A673 (cell line): ENCODE measurements around the gene SDSL. TPM values are rescaled to one million over a fixed set of nuclear protein-coding genes. Genes with fewer than 3 reads are reported as not detected.

Source experiments
- BruUV-seq: library from RNA; stranded (reverse); fragments of 400-500 nt; replicated peaks from 2 replicates; lab custom pipeline; 2021; lab: Mats Ljungman, UMichigan
- CTCF ChIA-PET: fragments of 300-600 bp; sonication (Branson Sonifier 250); formaldehyde crosslinking; loops from one replicate; lab custom pipeline; 2022; ENCODE audit warnings: antibody characterized with exemption; lab: Charles Lee
- POLR2A ChIA-PET: fragments of 300-600 bp; sonication (Branson Sonifier 250); formaldehyde crosslinking; loops from one replicate; lab custom pipeline; 2022; ENCODE audit warnings: antibody characterized with exemption; ENCODE audit not compliant: low non-redundant PET; lab: Charles Lee
- DNase-seq: peaks from one replicate; pipeline ENCODE4 v3.0.0-alpha.2; 2015; ENCODE audit warnings: low spot score
- H3K27ac ChIP-seq: fragments of 200-600 bp; sonication (generic); 2 replicates; pipeline ENCODE4 v1.5.1; 2016; ENCODE audit warnings: mixed run types, low read depth, mild to moderate bottlenecking, mixed read lengths, antibody characterized with exemption, low read length; ENCODE audit not compliant: poor library complexity, severe bottlenecking
- H3K27me3 ChIP-seq: fragments of 200-600 bp; sonication (generic); replicated peaks from 2 replicates; pipeline ENCODE4 v1.6.1; 2017; ENCODE audit warnings: mixed run types, low read depth, mild to moderate bottlenecking, mixed read lengths, antibody characterized with exemption, low read length; ENCODE audit not compliant: insufficient read depth, poor library complexity
- H3K36me3 ChIP-seq: fragments of 200-600 bp; sonication (generic); 2 replicates; pipeline ENCODE4 v1.6.1; 2016; ENCODE audit warnings: mixed run types, mild to moderate bottlenecking, mixed read lengths, antibody characterized with exemption, low read length; ENCODE audit not compliant: insufficient read depth, poor library complexity, severe bottlenecking
- H3K4me1 ChIP-seq: fragments of 200-600 bp; sonication (generic); 2 replicates; pipeline ENCODE4 v1.6.1; 2017; ENCODE audit warnings: mixed run types, mild to moderate bottlenecking, mixed read lengths, antibody characterized with exemption, low read length; ENCODE audit not compliant: insufficient read depth, poor library complexity, severe bottlenecking
- H3K4me3 ChIP-seq: fragments of 200-600 bp; sonication (generic); 2 replicates; pipeline ENCODE4 v1.5.1; 2016; ENCODE audit warnings: low read depth, mixed run types, mild to moderate bottlenecking, mixed read lengths, low read length; ENCODE audit not compliant: poor library complexity, severe bottlenecking
- H3K9me3 ChIP-seq: fragments of 200-600 bp; sonication (generic); 2 replicates; pipeline ENCODE4 v1.6.1; 2016; ENCODE audit warnings: mixed run types, low read depth, mild to moderate bottlenecking, mixed read lengths, antibody characterized with exemption, low read length; ENCODE audit not compliant: poor library complexity, severe bottlenecking
- EZH2 ChIP-seq: fragments of 200-600 bp; sonication (generic); IDR thresholded peaks from 2 replicates; pipeline ENCODE4 v1.6.1; 2017; ENCODE audit warnings: borderline replicate concordance, low read depth, mild to moderate bottlenecking, mixed read lengths, antibody characterized with exemption, low read length; ENCODE audit not compliant: poor library complexity, severe bottlenecking
- intact Hi-C: fragments of 100-400 bp; cut with micrococcal nuclease; formaldehyde crosslinking; loops from one replicate; pipeline ENCODE4 v1.10.0; 2022; ENCODE audit not compliant: unreplicated experiment
- total RNA-seq: library from RNA; stranded (reverse); gene quantifications from 2 replicates; pipeline ENCODE4 v1.2.3, GENCODE V29; 2021
- TF ChIP-seq, protein P1 (sequence below): fragments of 300-800, 200-600 bp; sonication (generic); conservative IDR thresholded peaks from 2 replicates; pipeline ENCODE4 v1.5.1; 2017; ENCODE audit warnings: low read depth, mild to moderate bottlenecking, antibody characterized with exemption, low read length, moderate library complexity, mixed read lengths

Gene SDSL
- total RNA-seq, 1 experiment from 2014 or later: 0.37 TPM

DNA sequence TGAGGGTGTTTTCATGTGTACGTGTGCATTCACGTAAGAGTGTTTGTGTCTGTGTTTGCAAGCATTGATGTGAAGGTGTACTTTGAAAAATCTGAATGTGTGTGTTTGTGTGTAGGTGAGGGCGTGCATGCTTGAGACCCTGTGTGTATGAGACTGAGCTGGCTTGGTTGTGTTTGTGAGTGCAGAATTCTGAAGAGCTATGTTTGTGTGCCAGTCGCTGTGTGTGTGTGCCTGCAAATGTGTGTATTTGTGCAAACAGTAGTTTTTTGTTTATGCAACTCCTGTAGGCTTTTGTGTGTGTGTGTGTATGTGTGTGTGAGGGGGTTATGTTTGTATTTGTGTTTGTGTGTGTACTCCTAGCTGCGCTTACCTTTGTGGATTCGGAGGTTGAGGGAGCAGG is 51.2 kb downstream of the SDSL start:
- ChIA-PET POLR2A (no interaction called here), CTCF (no interaction called here)
- BruUV-seq: no TSS peak
- Histone ChIP-seq H3K36me3 (no peaks in the 10 kb centered on the region), H3K27me3 (peaks cover 97% of the 10 kb centered on the region), H3K27ac (no peak overlapping the region), H3K9me3 (no peaks in the 10 kb centered on the region), H3K4me1 (no peaks in the 10 kb centered on the region), H3K4me3 (no peak overlapping the region)
- intact Hi-C loops: no loop called here
- TF ChIP-seq, protein P1, sequence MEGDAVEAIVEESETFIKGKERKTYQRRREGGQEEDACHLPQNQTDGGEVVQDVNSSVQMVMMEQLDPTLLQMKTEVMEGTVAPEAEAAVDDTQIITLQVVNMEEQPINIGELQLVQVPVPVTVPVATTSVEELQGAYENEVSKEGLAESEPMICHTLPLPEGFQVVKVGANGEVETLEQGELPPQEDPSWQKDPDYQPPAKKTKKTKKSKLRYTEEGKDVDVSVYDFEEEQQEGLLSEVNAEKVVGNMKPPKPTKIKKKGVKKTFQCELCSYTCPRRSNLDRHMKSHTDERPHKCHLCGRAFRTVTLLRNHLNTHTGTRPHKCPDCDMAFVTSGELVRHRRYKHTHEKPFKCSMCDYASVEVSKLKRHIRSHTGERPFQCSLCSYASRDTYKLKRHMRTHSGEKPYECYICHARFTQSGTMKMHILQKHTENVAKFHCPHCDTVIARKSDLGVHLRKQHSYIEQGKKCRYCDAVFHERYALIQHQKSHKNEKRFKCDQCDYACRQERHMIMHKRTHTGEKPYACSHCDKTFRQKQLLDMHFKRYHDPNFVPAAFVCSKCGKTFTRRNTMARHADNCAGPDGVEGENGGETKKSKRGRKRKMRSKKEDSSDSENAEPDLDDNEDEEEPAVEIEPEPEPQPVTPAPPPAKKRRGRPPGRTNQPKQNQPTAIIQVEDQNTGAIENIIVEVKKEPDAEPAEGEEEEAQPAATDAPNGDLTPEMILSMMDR: no peak
- no peak for TF ChIP-seq EZH2
- DNase-seq: no peak

DNA sequence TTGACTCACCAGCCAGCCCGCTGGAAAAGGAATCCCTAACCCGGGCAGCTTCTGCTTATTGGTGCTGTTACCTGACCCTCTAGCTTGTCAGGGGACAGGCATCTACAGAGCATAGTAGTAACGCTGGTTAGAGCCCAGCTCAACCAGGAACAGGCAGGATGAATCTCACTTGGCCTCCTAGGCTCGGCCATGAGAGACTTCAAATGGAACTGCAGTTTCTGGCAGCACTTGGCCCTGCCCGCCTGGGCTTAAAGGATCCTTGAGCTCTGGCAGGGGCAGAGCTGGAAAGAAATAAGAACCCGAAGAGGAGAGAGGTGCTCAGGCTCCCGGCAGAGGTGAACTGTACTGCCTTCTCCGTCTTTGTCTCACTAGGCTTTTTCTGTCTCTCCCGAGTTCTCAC is 51.8 kb downstream of the SDSL start:
- POLR2A ChIA-PET: no interaction called here
- intact Hi-C loops: no loop called here
- Histone ChIP-seq H3K36me3 (no peaks in the 10 kb centered on the region), H3K9me3 (no peaks in the 10 kb centered on the region), H3K27me3 (peaks cover 97% of the 10 kb centered on the region), H3K4me1 (no peaks in the 10 kb centered on the region), H3K4me3 (no peak overlapping the region), H3K27ac (no peak overlapping the region)
- DNase-seq: no peak
- CTCF ChIA-PET: no interaction called here
- no TSS peak for BruUV-seq
- TF ChIP-seq, protein P1: no peak
- no peak for TF ChIP-seq EZH2

DNA sequence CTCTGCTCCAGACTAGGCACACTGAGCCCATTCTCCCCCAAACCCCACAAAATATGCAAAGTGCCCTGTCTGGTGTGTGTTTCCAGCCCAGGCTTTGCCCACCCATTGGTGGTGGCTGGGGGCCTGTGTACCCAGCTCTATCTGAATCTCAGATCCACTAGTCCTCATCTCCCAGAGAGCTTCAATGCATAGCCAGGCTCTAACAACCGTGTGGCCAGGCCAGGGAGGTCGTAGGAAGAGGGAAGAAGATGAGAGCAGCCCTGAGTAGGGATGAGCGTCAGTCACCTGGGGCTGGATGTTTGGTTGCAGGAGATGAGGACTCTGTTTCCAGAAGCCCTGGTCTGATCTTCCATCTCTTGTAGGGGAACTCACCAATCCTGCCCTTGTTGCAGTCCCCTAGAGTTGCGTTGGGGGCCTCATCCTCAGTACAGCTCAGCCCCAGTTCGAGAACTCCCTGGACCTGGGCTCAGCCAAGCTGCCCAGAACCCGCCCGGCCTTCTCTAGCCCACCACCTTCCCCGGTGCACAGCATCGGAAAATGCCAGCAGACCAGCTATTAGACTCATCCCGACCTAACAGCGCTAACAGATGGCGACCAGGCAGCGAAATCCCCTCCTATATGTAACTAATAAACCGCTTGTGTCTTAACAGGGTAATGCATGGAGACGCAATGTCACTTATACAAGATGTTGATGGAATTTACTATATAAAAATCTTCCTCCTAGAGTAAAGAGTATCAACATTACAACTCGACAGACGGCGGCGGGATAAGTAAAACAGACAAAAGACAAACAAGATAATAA is 52.7 kb downstream of the SDSL start:
- DNase-seq: no peak
- Histone ChIP-seq H3K27me3 (peaks cover 97% of the 10 kb centered on the region), H3K36me3 (no peaks in the 10 kb centered on the region), H3K4me3 (no peak overlapping the region), H3K9me3 (no peaks in the 10 kb centered on the region), H3K27ac (no peak overlapping the region), H3K4me1 (no peaks in the 10 kb centered on the region)
- CTCF ChIA-PET: no interaction called here
- no TSS peak for BruUV-seq
- POLR2A ChIA-PET: no interaction called here
- intact Hi-C loops: no loop called here
- TF ChIP-seq, protein P1: no peak
- TF ChIP-seq EZH2: peak; percentile 86
